Heart left ventricle (tissue), 16 donors: ENCODE data around the gene TNRC6C. TPM values are rescaled to one million over a fixed set of nuclear protein-coding genes. Genes with fewer than 3 reads are reported as not detected.

Experiments used
- ATAC-seq, 4 donors: fragments of 200-7000 bp; cut with Tn5 transposase; one replicate each; pipeline ENCODE4 v1.9.1; 2020 to 2022; ENCODE audit warnings: moderate library complexity in 4 of 4, mild to moderate bottlenecking in 3 of 4, moderate number of reproducible peaks in 1 of 4
- DNase-seq, 5 donors: peaks; one replicate each; pipeline ENCODE4 v3.0.0-alpha.2; 2020
- H3K27ac ChIP-seq, 12 donors: fragments of 200-600 bp; sonication (generic) in 4 of 12; one replicate each; pipeline versions ENCODE4 v1.5.0 to v1.8.0; 2016 to 2022; ENCODE audit warnings: mild to moderate bottlenecking in 2 of 12
- H3K27me3 ChIP-seq, 9 donors: fragments of 200-600 bp; sonication (generic) in 2 of 9; one replicate each; pipeline versions ENCODE4 v1.5.1 to v1.8.0; 2016 to 2022; ENCODE audit warnings: mild to moderate bottlenecking in 3 of 9
- H3K36me3 ChIP-seq, 9 donors: fragments of 200-600 bp; sonication (generic) in 2 of 9; one replicate each; pipeline versions ENCODE4 v1.5.0 to v1.8.0; 2018 to 2022; ENCODE audit warnings: mild to moderate bottlenecking in 2 of 9
- H3K4me1 ChIP-seq, 12 donors: fragments of 200-600 bp; sonication (generic) in 4 of 12; one replicate each; pipeline versions ENCODE4 v1.5.0 to v1.8.0; 2016 to 2022; ENCODE audit warnings: mild to moderate bottlenecking in 3 of 12
- H3K4me3 ChIP-seq, 12 donors: fragments of 200-600 bp; sonication (generic) in 4 of 12; one replicate each; pipeline versions ENCODE4 v1.5.0 to v1.8.0; 2017 to 2022; ENCODE audit warnings: mild to moderate bottlenecking in 9 of 12, moderate library complexity in 4 of 12
- H3K9me3 ChIP-seq, 12 donors: fragments of 200-600 bp; sonication (generic) in 4 of 12; one replicate each; pipeline versions ENCODE4 v1.5.0 to v1.8.0; 2016 to 2022; ENCODE audit warnings: mild to moderate bottlenecking in 1 of 12
- CTCF ChIP-seq, 12 donors: fragments of 200-600 bp; sonication (generic) in 4 of 12; IDR thresholded peaks; one replicate each; pipeline versions ENCODE4 v1.5.0 to v1.8.0; 2018 to 2022; ENCODE audit warnings: antibody characterized with exemption in 12 of 12, mild to moderate bottlenecking in 5 of 12
- POLR2A ChIP-seq, 2 donors: fragments of 450-650 bp; IDR thresholded peaks; one replicate each; pipeline ENCODE4 v1.6.1; 2017; ENCODE audit warnings: antibody characterized with exemption in 2 of 2, mild to moderate bottlenecking in 2 of 2, moderate library complexity in 2 of 2
- WGBS, 4 donors: extraction: QIAGEN DNeasy Blood & Tissue Kit in 2 of 4; methylation state at CpG; one replicate each; pipeline versions ENCODE4 v1.1.5 to v1.1.7; 2013 to 2018; 5-methylcytosine and 5-hydroxymethylcytosine counted together
- intact Hi-C, 10 donors: fragments of 100-400 bp; cut with DNase I; formaldehyde crosslinking; loops; one replicate each; pipeline versions ENCODE4 v1.11.1 to v1.14.2; 2022
- polyA plus RNA-seq, 2 donors: library from polyadenylated mRNA; stranded (reverse); fragments of 200-250 nt; gene quantifications; one replicate each; pipeline ENCODE4 v1.2.3, GENCODE V29; 2013
- total RNA-seq, 9 donors: library from RNA; depleted of rRNA in 2 of 9; stranded (reverse); fragments of >200 nt in 2 of 9; fragmentation: NEBNext Ultra II Directional in 3 of 9; extraction: Animal tissue kit (Norgen Biotek cat#: 25700) in 3 of 9; gene quantifications; one replicate each; pipeline versions ENCODE4 v1.1.0 to v1.2.4, GENCODE V29; 2016 to 2023
- donor health status: ischemic (EF 13 %, LVEDD 7.1; RV severe dilation, severe dysfunction).
- donor health status: healthy with polysubstance abuse.
- donor health status: DM: no; HTN: yes; CAD: no.
- donor health status: DM: no; HTN: no; CAD: no.
- donor health status: ischemic (EF 25% LVEDD 6.9; RV normal size, moderate dysfunction).
- donor health status: ischemic (EF 25% LVEDD 5.7; RV mildly dilated, moderate dysfunction).
- donor health status: healthy.
- donor health status: DM: yes; HTN: yes; CAD: no.
- donor health status: ischemic (EF 35%, LVEDD 5.7; RV mildly dilated, moderate dysfunction).
- donor health status: nonischemic (EF 11% LVEDD 7.7; RV severe dilation, severe dysfunction).
- donor health status: DM: yes; HTN: yes; CAD: no.
- donor health status: PGD.
- donor health status: ischemic (EF 29% LVEDD 5.4; RV normal size, mild dysfunction).
- donor health status: nonischemic (EF 23%, LVEDD 6.1; RV moderate dilation, normal function).

TNRC6C gene
- total and polyA plus RNA-seq, 11 donors = 7.7 to 24.7 (median 19.0) TPM

DNA sequence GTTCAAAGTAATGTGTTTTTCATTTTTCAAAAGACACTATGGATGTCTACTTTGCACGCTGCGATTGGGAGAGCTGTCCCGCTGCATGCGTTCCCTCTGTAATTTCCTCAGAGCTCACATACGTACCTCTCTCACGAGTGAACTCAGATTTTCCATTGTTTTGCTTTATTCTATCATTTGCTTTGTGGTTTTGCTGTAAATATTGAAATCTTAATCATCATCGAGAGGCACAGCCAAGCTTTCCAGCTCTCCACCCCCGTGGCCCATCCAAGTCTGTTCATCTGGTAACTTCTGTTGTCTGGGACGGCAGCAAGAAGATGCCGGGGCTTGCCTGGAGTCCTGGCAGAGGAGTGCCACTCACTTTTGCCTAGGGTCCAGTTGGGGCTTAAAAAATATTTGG lies 149.0 kb downstream of the TNRC6C start:
- intact Hi-C loops = no loop called here
- Histone ChIP-seq H3K36me3 (peaks cover 0 to 84% (median 59%) of the 10 kb centered on the region in 9 donors), H3K4me3 (no peak overlapping the region), H3K27ac (no peak overlapping the region), H3K4me1 (peaks cover 0 to 31% (median 12%) of the 10 kb centered on the region in 12 donors), H3K27me3 (no peaks in the 10 kb centered on the region), H3K9me3 (no peaks in the 10 kb centered on the region)
- no peak for ATAC-seq
- WGBS, 4 donors = 82 to 86% (median 84%) methylated on average over 10 of the region's 10 CpGs
- TF ChIP-seq POLR2A (IDR thresholded peaks at IDR 0.05) = no peak
- no peak for TF ChIP-seq CTCF (IDR thresholded peaks at IDR 0.05)
- DNase-seq = peak in 2 of 5 donors; percentile 2 to 13

- intact Hi-C loops = no loop called here
- Histone ChIP-seq H3K27ac (peak overlapping the region in 2 of 12 donors; percentile 20 to 25), H3K4me3 (no peak overlapping the region), H3K27me3 (no peaks in the 10 kb centered on the region), H3K4me1 (peaks cover 0 to 38% (median 18%) of the 10 kb centered on the region in 12 donors), H3K36me3 (peaks cover 0 to 81% (median 52%) of the 10 kb centered on the region in 9 donors), H3K9me3 (no peaks in the 10 kb centered on the region)
- peak in 2 of 5 donors; percentile 25 to 26 for DNase-seq
- TF ChIP-seq POLR2A (IDR thresholded peaks at IDR 0.05) (no peak), CTCF (IDR thresholded peaks at IDR 0.05) (no peak)
- 92 to 95% (median 92%) methylated on average over 21 of the region's 21 CpGs for WGBS, 4 donors
- ATAC-seq = no peak
These were observed 149.6 kb downstream of the TNRC6C start for GRCh38 chr17:78107976-78108725.

DNA sequence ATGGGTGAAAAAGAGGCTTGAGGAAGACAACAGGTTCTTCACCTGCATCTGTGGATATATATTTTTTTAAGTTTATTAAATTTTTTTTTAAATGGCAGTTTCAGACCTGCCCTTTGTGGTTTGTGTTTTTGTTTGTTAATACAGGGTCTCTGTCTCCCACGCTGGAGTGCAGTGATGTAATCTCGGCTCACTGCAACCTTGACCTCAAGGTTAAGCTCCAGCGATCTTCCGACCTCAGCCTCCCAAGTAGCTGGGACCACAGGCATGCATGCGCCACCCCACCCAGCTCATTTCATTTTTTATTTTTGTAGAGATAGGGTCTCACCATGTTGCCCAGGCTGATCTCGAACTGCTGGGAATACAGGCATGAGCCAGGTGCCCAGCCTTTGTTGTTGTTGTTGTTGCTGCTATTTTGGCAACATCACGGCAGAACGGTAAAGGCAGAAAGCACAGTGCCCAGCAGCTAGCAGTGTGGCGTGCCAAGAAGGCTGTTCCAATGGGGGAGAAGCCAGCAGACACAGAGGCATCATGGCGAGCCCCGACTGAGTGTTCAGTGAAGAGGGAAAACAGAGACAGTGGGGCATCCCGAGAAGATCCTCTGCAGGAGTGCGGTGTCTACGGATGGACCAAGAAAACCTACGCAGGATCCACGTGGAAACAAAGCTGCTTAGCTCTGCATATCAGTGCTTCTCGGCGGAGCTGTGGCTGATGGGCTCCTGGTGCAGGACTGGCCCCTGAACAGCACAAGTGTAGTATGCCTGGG lies 150.4 kb downstream of the TNRC6C start:
- peak overlapping the region in 6 of 12 donors; percentile 20 to 51 (median 32) for H3K27ac ChIP-seq
- peaks cover 0 to 44% (median 21%) of the 10 kb centered on the region in 12 donors for H3K4me1 ChIP-seq
- no peaks in the 10 kb centered on the region for H3K9me3 ChIP-seq
- ATAC-seq = peak; percentile 16 to 27 (median 23)
- H3K4me3 ChIP-seq = no peak overlapping the region
- no peaks in the 10 kb centered on the region for H3K27me3 ChIP-seq
- H3K36me3 ChIP-seq = peaks cover 0 to 78% (median 45%) of the 10 kb centered on the region in 9 donors
- DNase-seq = peak in 2 of 5 donors; percentile 62
- no peak for TF ChIP-seq CTCF (IDR thresholded peaks at IDR 0.05)
- TF ChIP-seq POLR2A (IDR thresholded peaks at IDR 0.05) = no peak
- WGBS, 4 donors = 54 to 68% (median 65%) methylated on average over 18 of the region's 18 CpGs
- intact Hi-C loops = no loop called here

DNA sequence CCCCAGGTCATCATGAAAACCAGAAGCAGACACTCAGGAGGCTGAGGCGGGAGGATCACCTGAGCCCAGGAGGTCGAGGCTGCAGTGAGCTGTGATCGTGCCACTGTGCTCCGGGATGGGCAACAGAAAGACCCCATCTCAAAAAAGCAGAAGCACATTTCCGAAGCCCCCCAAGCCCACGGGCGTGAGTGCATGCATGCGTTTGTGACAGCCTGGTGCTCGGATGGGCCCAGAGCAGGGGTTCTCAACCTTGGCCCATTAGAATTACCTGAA lies 150.9 kb downstream of the TNRC6C start:
- Histone ChIP-seq H3K9me3 (no peaks in the 10 kb centered on the region), H3K27ac (peak overlapping the region in 2 of 12 donors; percentile 25 to 40), H3K36me3 (peaks cover 0 to 78% (median 40%) of the 10 kb centered on the region in 9 donors), H3K4me1 (peaks cover 0 to 49% (median 24%) of the 10 kb centered on the region in 12 donors), H3K27me3 (no peaks in the 10 kb centered on the region), H3K4me3 (no peak overlapping the region)
- no peak for ATAC-seq
- intact Hi-C loops = no loop called here
- 82 to 94% (median 86%) methylated on average over 9 of the region's 9 CpGs for WGBS, 4 donors
- DNase-seq = no peak
- TF ChIP-seq POLR2A (IDR thresholded peaks at IDR 0.05) = no peak
- TF ChIP-seq CTCF (IDR thresholded peaks at IDR 0.05) = no peak
